Measurements from ENCODE around the gene ZMAT3.
A peak's percentile ranks its signal among the peaks of the same experiment; 100 is the strongest.
"Not testable (repeated sequence)": the region's sequence is repeated elsewhere in the genome, so short reads cannot be mapped to it uniquely, and the experiment has no call there.

Gene ZMAT3

GRCh38 chr3:179071323-179072099, at the start of gene ZMAT3:
Gene ZMAT3 (minus strand): TSS chr3:179071809. CDS start chr3:179067752, 4,057 bp downstream.
- peak; percentile 72 for DNase-seq (ENCODE audit: low read depth)

- no peak for DNase-seq (ENCODE audit: low read depth)
Observed at GRCh38 chr3:179116816-179117215, 45.2 kb upstream of the ZMAT3 start.

- not testable (repeated sequence) for DNase-seq (ENCODE audit: low read depth)
Observed at GRCh38 chr3:179115444-179115843, 43.8 kb upstream of the ZMAT3 start.

- DNase-seq (ENCODE audit: low read depth): no peak
Observed at GRCh38 chr3:179113903-179114302, 42.3 kb upstream of the ZMAT3 start.

GRCh38 chr3:179108086-179108485, 36.5 kb upstream of the ZMAT3 start:
- DNase-seq (ENCODE audit: low read depth): no peak

- DNase-seq (ENCODE audit: low read depth): no peak
Observed at GRCh38 chr3:179107617-179108016, 36.0 kb upstream of the ZMAT3 start.

- DNase-seq (ENCODE audit: low read depth): no peak
Observed at GRCh38 chr3:179105881-179106280, 34.3 kb upstream of the ZMAT3 start.

GRCh38 chr3:179100652-179101051, 29.0 kb upstream of the ZMAT3 start:
- DNase-seq (ENCODE audit: low read depth): no peak

- no peak for DNase-seq (ENCODE audit: low read depth)
Observed at GRCh38 chr3:179098388-179099077, 26.9 kb upstream of the ZMAT3 start.

GRCh38 chr3:179093807-179094206, 22.2 kb upstream of the ZMAT3 start:
- DNase-seq (ENCODE audit: low read depth): no peak

- no peak for DNase-seq (ENCODE audit: low read depth)
Observed at GRCh38 chr3:179091113-179091512, 19.5 kb upstream of the ZMAT3 start.

GRCh38 chr3:179088306-179088705, 16.7 kb upstream of the ZMAT3 start:
- DNase-seq (ENCODE audit: low read depth): no peak

GRCh38 chr3:179083977-179084376, 12.4 kb upstream of the ZMAT3 start:
- DNase-seq (ENCODE audit: low read depth): no peak

- DNase-seq (ENCODE audit: low read depth): no peak
Observed at GRCh38 chr3:179082416-179082815, 10.8 kb upstream of the ZMAT3 start.

- no peak for DNase-seq (ENCODE audit: low read depth)
Observed at GRCh38 chr3:179081885-179082284, 10.3 kb upstream of the ZMAT3 start.

GRCh38 chr3:179079537-179079936, 7.9 kb upstream of the ZMAT3 start:
- DNase-seq (ENCODE audit: low read depth): no peak

GRCh38 chr3:179076243-179077027, 4.8 kb upstream of the ZMAT3 start:
- DNase-seq (ENCODE audit: low read depth): no peak

GRCh38 chr3:179074656-179075055, 3.0 kb upstream of the ZMAT3 start:
- no peak for DNase-seq (ENCODE audit: low read depth)

GRCh38 chr3:179073816-179074215, 2.2 kb upstream of the ZMAT3 start:
- no peak for DNase-seq (ENCODE audit: low read depth)

- DNase-seq (ENCODE audit: low read depth): peak; percentile 23
Observed at GRCh38 chr3:179072100-179072438, 460 bp upstream of the ZMAT3 start.

GRCh38 chr3:179071027-179071322, 634 bp downstream of the ZMAT3 start:
- DNase-seq (ENCODE audit: low read depth): no peak

- DNase-seq (ENCODE audit: low read depth): no peak
Observed at GRCh38 chr3:179069762-179070390, 1.7 kb downstream of the ZMAT3 start.
